SU-DHL-6 (cell line): ENCODE results near the gene C1S.

ENCODE experiments used
- H2AFZ ChIP-seq: fragments of 200-600 bp; sonication (generic); 2 replicates; pipeline ENCODE4 v1.6.1; 2014; ENCODE audit warnings: low read depth, mild to moderate bottlenecking, moderate library complexity, mixed read lengths, antibody characterized with exemption, low read length; ENCODE audit not compliant: severe bottlenecking
- H3F3A ChIP-seq: fragments of 200-600 bp; shearing (Covaris generic); 2 replicates; pipeline ENCODE4 v1.6.0; 2016; ENCODE audit warnings: antibody characterized with exemption, mild to moderate bottlenecking; ENCODE audit not compliant: insufficient read depth
- H3K27ac ChIP-seq: fragments of 200-600 bp; sonication (generic); 2 replicates; pipeline ENCODE4 v1.5.1; 2016; ENCODE audit warnings: low read depth, mild to moderate bottlenecking, low read length, moderate library complexity, mixed read lengths
- H3K27me3 ChIP-seq: fragments of 200-600 bp; sonication (generic), shearing (Covaris generic); 2 replicates; pipeline ENCODE4 v1.6.0; 2014; ENCODE audit warnings: mild to moderate bottlenecking, low read length
- H3K36me3 ChIP-seq: fragments of 200-600 bp; sonication (generic); 2 replicates; pipeline ENCODE4 v1.6.1; 2014; ENCODE audit warnings: mild to moderate bottlenecking, low read length, mixed read lengths
- H3K4me2 ChIP-seq: fragments of 300-600, 200-600 bp; shearing (Covaris generic), sonication (generic); 2 replicates; pipeline ENCODE4 v1.6.0; 2014; ENCODE audit warnings: low read length, low read depth, mild to moderate bottlenecking; ENCODE audit not compliant: poor library complexity, severe bottlenecking
- H3K4me3 ChIP-seq: fragments of 200-600 bp; sonication (generic); 2 replicates; pipeline ENCODE4 v1.5.1; 2014; ENCODE audit warnings: antibody characterized with exemption, low read length, mild to moderate bottlenecking, mixed read lengths; ENCODE audit not compliant: insufficient read depth, poor library complexity, severe bottlenecking
- H3K79me2 ChIP-seq: fragments of 200-600 bp; sonication (generic); 2 replicates; pipeline ENCODE4 v1.6.1; 2014; ENCODE audit warnings: mild to moderate bottlenecking, low read length, moderate library complexity; ENCODE audit not compliant: insufficient read depth
- H3K9ac ChIP-seq: fragments of 200-600 bp; sonication (generic); 2 replicates; pipeline ENCODE4 v1.7.0; 2014; ENCODE audit warnings: mild to moderate bottlenecking, low read length
- H3K9me2 ChIP-seq: fragments of 200-600 bp; sonication (generic); replicated peaks from 2 replicates; pipeline ENCODE4 v1.6.1; 2014; ENCODE audit warnings: low read length; ENCODE audit not compliant: insufficient read depth
- H3K9me3 ChIP-seq: fragments of 200-600 bp; sonication (generic); 2 replicates; pipeline ENCODE4 v1.6.1; 2014; ENCODE audit warnings: low read length, mixed read lengths; ENCODE audit not compliant: insufficient read depth
- H4K20me1 ChIP-seq: fragments of 200-600 bp; sonication (generic); 2 replicates; pipeline ENCODE4 v1.6.1; 2014; ENCODE audit warnings: low read depth, mild to moderate bottlenecking, antibody characterized with exemption, low read length, moderate library complexity, mixed read lengths
- CTCF ChIP-seq: fragments of 200-600 bp; sonication (generic); IDR thresholded peaks from one replicate; pipeline ENCODE4 v1.5.1; 2017; ENCODE audit warnings: antibody characterized with exemption, mild to moderate bottlenecking, low read length, moderate library complexity; ENCODE audit not compliant: insufficient read depth, poor library complexity, severe bottlenecking
- EZH2phosphoT487 ChIP-seq: fragments of 200-600 bp; sonication (generic), shearing (Covaris generic); conservative IDR thresholded peaks from 2 replicates; pipeline ENCODE4 v1.6.1; 2018; ENCODE audit warnings: mild to moderate bottlenecking, antibody characterized with exemption, low read length, moderate library complexity, mixed read lengths

C1S gene

GRCh38 chr12:7118881-7119280 lies 58.4 kb downstream of the C1S start:
- Histone ChIP-seq H3K27me3 (no peaks in the 10 kb centered on the region), H3F3A (no peaks in the 10 kb centered on the region), H2AFZ (no peak overlapping the region), H3K9ac (no peak overlapping the region), H3K9me3 (no peaks in the 10 kb centered on the region), H3K79me2 (no peaks in the 10 kb centered on the region), H4K20me1 (no peaks in the 10 kb centered on the region), H3K9me2 (no peaks in the 10 kb centered on the region), H3K4me3 (no peak overlapping the region), H3K27ac (no peak overlapping the region), H3K4me2 (no peak overlapping the region), H3K36me3 (no peaks in the 10 kb centered on the region)
- TF ChIP-seq EZH2phosphoT487, result no peak
- no peak for TF ChIP-seq CTCF

- no peaks in the 10 kb centered on the region for H3K79me2 ChIP-seq
- no peaks in the 10 kb centered on the region for H4K20me1 ChIP-seq
- no peaks in the 10 kb centered on the region for H3K27me3 ChIP-seq
- no peaks in the 10 kb centered on the region for H3K9me3 ChIP-seq
- H3K9me2 ChIP-seq, result no peaks in the 10 kb centered on the region
- no peak overlapping the region for H2AFZ ChIP-seq
- no peak overlapping the region for H3K4me3 ChIP-seq
- TF ChIP-seq CTCF (no peak), EZH2phosphoT487 (no peak)
- no peaks in the 10 kb centered on the region for H3K36me3 ChIP-seq
- H3K4me2 ChIP-seq, result no peak overlapping the region
- H3K9ac ChIP-seq, result no peak overlapping the region
- no peaks in the 10 kb centered on the region for H3F3A ChIP-seq
- H3K27ac ChIP-seq, result no peak overlapping the region
Observed at GRCh38 chr12:7120166-7120565, 59.6 kb downstream of the C1S start.
